HL-60 (cell line): ENCODE measurements around the gene MTSS2.

Source experiments
- CTCF ChIP-seq: IDR thresholded peaks from one replicate; pipeline ENCODE4 v1.5.1; 2011; ENCODE audit warnings: low read length, control low read depth, inconsistent platforms; ENCODE audit not compliant: insufficient read depth
- GABPA ChIP-seq: IDR thresholded peaks from 2 replicates; pipeline ENCODE4 v1.6.1; 2012; ENCODE audit warnings: low read depth
- REST ChIP-seq: IDR thresholded peaks from 2 replicates; pipeline ENCODE4 v1.6.1; 2012; ENCODE audit warnings: low read depth; ENCODE audit not compliant: insufficient replicate concordance

- no peak for TF ChIP-seq CTCF
- no peak for TF ChIP-seq GABPA
- no peak for TF ChIP-seq REST
Observed at GRCh38 chr16:70728150-70728549, 42.3 kb upstream of the MTSS2 start.
